HG03175 (cell line): ENCODE data around the gene MSGN1.
A peak's percentile ranks its signal among the peaks of the same experiment; 100 is the strongest.

Experiments
- ATAC-seq: cut with Tn5 transposase; IDR thresholded peaks from one replicate; pipeline ENCODE4 v1.9.1; 2021; ENCODE audit warnings: mild to moderate bottlenecking, moderate library complexity; ENCODE audit not compliant: unreplicated experiment

The MSGN1 gene, protein sequence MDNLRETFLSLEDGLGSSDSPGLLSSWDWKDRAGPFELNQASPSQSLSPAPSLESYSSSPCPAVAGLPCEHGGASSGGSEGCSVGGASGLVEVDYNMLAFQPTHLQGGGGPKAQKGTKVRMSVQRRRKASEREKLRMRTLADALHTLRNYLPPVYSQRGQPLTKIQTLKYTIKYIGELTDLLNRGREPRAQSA

DNA sequence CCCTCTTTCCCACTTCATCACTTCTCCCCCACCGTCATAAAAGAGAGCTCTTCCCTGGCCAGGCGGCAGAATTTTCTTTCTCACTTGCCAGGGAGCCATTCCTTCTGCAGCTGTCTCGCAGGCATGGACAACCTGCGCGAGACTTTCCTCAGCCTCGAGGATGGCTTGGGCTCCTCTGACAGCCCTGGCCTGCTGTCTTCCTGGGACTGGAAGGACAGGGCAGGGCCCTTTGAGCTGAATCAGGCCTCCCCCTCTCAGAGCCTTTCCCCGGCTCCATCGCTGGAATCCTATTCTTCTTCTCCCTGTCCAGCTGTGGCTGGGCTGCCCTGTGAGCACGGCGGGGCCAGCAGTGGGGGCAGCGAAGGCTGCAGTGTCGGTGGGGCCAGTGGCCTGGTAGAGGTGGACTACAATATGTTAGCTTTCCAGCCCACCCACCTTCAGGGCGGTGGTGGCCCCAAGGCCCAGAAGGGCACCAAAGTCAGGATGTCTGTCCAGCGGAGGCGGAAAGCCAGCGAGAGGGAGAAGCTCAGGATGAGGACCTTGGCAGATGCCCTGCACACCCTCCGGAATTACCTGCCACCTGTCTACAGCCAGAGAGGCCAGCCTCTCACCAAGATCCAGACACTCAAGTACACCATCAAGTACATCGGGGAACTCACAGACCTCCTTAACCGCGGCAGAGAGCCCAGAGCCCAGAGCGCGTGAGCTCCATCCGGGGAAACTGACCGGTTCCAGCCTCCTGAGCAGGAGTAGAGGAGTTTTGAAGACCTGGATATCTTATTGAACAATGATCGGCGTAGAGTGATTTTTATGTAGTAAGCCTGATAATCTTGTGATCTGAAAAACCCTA lies at the start of gene MSGN1:
Gene MSGN1 (plus strand): TSS at position 65 of the 850 bp plus-strand sequence. CDS start 59 bp downstream, at position 124.
- ATAC-seq = no peak

GRCh38 chr2:17768894-17769293 lies 47.4 kb upstream of the MSGN1 start:
- ATAC-seq = no peak

- ATAC-seq = no peak
These were observed 44.3 kb upstream of the MSGN1 start for GRCh38 chr2:17771956-17772355.

- ATAC-seq = no peak
These were observed 43.7 kb upstream of the MSGN1 start for GRCh38 chr2:17772532-17772931.

- ATAC-seq = no peak
These were observed 35.7 kb upstream of the MSGN1 start for GRCh38 chr2:17780546-17780945.

DNA sequence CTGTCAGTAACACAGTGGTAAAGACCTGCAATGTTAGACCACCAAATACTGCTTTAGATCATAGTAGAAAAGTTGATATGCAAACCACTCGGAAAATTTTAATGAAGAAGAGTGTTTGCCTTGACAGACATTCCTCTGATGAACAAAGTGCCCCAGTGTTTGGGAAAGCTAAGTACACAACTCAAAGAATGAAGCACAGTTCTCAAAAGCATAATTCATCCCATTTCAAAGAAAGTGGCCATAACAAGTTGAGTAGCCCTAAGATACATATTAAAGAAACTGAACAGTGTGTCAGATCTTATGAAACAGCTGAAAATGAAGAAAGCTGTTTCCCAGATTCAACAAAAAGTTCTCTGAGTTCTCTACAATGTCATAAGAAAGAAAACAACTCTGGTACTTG lies 34.8 kb upstream of the MSGN1 start:
- no peak for ATAC-seq

GRCh38 chr2:17786727-17787126 lies 29.5 kb upstream of the MSGN1 start:
- ATAC-seq = no peak

DNA sequence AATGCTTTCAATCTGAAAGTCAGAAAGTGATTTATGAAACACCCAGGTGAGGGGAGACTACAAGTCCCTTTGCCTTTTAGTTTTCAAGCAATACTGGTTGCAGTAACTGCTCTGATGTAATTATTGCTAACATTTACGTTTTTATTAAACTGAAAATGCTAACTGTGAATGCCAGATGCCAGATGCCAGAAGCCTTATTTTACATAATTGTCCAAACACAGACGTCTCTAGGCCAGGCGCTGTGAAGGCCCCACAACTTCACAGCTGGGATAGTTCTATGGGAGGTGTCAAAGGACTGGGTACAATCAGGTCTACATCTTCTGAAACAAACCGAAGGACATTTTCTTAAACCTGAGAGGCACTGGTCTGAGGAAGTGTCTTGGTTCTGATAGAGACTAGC lies 27.5 kb upstream of the MSGN1 start:
- ATAC-seq = no peak

GRCh38 chr2:17790536-17790935 lies 25.7 kb upstream of the MSGN1 start:
- ATAC-seq = no peak

DNA sequence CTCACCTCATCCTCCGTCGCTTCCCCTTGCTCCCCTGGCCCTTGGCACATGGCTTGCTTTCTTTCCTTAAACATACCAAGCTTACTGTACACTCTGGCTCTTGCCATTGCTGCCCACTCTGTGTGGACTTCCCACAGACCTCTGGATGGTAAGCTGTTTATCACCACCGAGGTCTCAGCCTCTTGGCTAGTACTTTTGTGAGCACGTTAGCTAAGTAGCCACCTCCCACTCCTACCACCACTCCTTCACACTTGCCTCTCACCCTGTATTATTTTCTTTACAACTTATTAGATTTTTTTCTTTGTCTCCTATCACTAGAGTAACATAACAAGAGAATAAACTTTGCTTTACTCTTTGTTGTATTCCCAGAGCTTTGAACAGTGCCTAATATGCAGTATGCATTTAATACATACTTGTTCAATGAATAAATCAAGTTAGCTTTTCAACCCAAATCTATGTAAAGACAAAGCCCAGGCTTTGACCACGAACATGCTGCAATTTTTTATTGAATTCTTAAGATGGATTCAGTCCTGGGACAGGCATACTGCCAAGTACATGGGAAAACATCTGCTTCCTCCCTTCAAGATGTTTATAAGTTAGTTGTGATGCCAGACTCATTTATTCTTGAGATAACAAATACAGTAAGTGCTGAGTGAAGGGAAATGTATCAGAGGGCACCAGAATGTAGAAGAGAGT lies 25.0 kb upstream of the MSGN1 start:
- no peak for ATAC-seq

DNA sequence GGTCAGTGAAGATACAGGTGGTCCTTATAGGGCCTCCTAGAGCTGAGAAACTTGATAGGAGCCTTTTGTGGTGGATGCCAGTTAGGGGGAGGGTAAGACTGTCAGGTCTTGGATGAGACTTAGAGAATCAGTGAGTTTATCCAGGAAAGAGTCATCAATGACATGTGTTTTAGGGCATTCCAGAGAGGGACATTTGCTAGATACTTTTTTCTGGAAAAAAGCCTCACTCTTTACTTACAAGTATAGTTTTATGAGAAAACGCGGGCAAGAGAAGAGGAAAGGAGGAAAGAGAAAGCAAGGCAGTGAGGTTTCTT lies 24.5 kb upstream of the MSGN1 start:
- no peak for ATAC-seq

- peak; percentile 55 for ATAC-seq
These were observed 23.7 kb upstream of the MSGN1 start for GRCh38 chr2:17792515-17792914.

- ATAC-seq = no peak
These were observed 23.0 kb upstream of the MSGN1 start for GRCh38 chr2:17793296-17793695.

DNA sequence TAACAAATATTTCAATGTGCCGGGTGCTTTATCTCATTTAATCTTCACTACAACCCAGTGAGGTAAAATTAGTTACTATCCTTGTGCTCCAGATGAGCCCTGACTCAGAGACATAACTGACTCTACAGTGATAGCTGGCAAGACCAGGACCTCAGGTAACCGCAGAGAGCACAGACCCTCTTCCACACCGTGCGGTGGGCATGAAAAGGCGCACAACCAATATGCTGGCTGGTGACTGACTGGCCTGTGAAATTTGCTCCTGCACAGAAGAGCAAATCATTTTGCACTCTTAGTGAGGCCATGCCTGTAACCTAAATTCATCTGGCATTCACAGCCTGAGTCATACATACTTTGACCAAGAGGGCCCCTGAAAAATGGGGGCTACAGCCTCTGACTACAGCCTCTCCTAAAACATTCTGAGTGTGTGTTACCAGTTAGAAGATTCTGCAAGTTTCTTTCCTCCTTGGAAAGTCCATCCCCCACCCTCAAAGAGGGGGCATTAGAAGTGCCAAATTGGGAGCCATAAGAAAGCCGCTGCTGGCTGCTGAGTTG lies 22.4 kb upstream of the MSGN1 start:
- no peak for ATAC-seq

DNA sequence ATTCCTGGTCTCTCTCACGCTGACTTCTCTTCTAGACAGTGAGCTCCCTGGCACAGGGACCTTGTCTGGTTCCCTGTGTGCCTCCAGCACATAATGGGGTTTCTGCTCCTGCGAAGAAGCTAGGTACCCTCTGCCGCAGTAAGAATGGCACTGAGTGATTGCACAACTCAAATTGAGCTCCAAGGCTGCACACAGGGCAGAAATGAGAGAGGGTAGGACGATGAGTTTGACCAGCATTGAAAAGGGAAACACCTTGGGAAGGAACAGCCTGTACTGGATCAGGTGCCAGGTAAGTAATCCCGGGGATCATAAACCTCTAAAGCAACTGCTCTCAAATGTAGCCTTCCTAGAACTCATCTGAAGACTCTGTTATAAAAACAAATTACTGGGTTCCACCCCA lies 21.0 kb upstream of the MSGN1 start:
- ATAC-seq = no peak

DNA sequence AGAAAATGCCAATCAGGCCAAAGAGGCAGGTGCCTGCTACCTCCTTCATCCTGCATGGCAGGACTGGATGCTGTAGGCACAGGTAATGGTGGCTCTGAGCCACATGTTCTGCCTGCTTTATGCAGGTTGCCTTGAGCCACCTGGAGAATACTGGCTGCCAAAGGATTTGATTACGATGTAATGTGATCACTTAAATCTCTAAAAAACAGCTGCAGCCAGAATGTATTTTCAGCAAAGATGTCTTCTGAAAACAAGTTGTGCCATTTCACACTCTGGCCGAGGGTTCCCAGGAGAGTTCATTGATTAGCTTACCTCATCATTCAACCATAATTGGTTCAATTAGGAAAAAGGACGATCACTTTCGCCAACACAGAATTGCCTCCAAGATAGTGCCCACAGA lies 17.9 kb upstream of the MSGN1 start:
- ATAC-seq = no peak

DNA sequence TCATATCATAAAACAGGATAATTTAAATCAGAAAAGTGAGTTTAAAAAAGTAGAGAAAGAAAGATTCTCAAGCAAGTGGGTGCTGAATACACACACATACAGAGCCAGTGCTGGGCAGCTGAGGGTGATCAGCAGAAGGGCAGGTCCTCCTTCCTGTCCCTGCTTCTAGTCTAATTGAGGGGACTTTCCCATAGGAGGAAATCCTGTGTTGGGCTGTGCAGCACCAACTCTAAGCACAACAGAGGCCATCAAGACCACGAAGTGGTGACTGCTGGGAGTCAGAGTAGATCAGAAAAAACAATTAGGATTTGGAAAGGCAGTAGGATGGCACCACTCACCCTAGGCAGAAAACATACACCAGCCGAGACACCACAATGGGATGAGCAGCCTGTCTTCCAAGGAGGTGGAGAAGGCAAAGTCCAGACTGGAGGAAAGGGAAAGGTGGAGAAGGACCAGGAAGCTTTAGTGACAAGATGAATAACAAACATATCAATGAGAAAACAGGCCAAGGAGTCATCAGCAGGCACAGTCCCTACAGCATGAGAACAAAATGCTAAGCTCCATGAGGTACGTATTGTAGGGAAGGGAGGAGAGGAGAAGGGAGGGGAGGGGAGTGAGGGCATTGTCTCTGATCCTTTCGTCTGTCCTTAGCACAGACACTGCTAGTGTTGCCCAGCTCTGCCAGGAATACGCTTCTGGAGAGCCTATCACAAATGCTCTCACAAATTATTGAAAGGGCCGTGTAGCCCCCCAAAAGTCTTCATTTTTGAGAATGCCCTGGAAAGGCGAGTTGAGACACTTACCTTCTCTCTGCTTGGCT lies 16.7 kb upstream of the MSGN1 start:
- ATAC-seq = no peak

GRCh38 chr2:17800219-17800618 lies 16.0 kb upstream of the MSGN1 start:
- ATAC-seq = no peak

DNA sequence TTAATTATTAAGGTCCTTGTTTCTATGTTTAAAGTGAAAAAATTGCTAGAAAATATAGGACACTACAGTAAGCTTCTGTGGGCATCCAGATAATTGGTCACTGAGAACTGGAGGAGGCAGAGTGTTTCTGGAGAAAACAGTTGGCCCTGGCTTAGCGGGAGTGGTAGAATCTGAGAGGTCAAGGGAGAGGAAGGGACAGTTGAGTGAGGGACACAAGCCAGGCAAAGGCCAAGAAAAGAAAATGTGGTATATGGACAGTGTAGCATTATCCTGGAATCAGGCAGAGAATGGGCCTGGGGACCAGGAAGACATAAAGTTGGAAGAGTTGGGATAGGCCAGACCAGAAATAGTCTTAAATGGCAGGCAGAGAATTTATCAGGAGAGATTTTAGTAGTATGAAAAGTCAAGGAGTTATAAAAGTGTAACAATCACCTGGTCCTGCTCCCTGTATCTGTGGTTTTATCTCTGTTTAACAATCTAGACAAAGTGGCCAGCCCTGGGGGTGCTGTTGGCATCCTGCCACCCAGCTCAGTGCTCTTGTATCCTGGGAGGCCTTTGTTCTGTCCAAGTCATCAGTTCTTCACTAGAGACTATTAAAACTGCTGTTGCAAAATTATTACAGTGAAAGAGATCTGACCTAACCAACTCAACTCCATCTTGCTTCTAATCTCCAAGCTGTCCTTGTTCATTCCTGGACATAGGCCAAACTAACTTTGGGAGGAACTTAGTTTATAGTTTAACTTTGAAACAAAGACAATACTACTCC lies 15.4 kb upstream of the MSGN1 start:
- no peak for ATAC-seq

DNA sequence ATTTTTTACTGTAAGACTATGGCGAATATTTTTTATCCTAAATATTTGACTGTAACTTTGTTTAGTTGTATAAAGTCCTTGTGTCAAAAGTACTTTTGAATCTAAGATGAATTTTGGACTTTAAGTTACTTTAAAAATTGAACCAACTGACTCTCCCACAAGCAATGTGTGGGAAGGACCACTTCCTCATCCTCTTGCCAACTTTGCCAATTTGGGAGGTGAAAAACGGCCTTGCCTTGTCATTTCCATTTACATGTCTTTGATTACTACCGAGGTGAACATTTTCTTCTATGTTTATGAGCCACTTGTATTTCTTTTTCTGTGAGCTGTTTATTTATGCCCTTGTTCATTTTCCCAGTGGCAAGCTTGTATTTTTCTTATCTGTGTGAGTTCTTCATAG lies 12.8 kb upstream of the MSGN1 start:
- no peak for ATAC-seq
